DLD1 (cell line): ENCODE measurements around the gene VWA8.

Experiments
- in situ Hi-C: cut with HindIII; loops from 2 replicates; pipeline ENCODE4 v1.10.0; 2017; ENCODE audit warnings: low sequenced_read_pairs

The VWA8 gene

GRCh38 chr13:41568143-41568971, 392.6 kb downstream of the VWA8 start:
- in situ Hi-C loops: no loop called here

GRCh38 chr13:41567363-41567762, 393.5 kb downstream of the VWA8 start:
- in situ Hi-C loops: no loop called here

GRCh38 chr13:41565846-41566245, 395.1 kb downstream of the VWA8 start:
- in situ Hi-C loops: no loop called here

- in situ Hi-C loops: no loop called here
These were observed 395.7 kb downstream of the VWA8 start for GRCh38 chr13:41565216-41565615.

GRCh38 chr13:41563984-41564365, 396.9 kb downstream of the VWA8 start:
- in situ Hi-C loops: no loop called here

GRCh38 chr13:41563341-41563983, 397.4 kb downstream of the VWA8 start:
- in situ Hi-C loops: no loop called here

- in situ Hi-C loops: no loop called here
These were observed 398.2 kb downstream of the VWA8 start for GRCh38 chr13:41562541-41563178.

GRCh38 chr13:41562083-41562482, 398.8 kb downstream of the VWA8 start:
- in situ Hi-C loops: no loop called here

- in situ Hi-C loops: no loop called here
These were observed 399.7 kb downstream of the VWA8 start for GRCh38 chr13:41561170-41561569.

- in situ Hi-C loops: no loop called here
These were observed 401.9 kb downstream of the VWA8 start for GRCh38 chr13:41558781-41559560.

- in situ Hi-C loops: no loop called here
These were observed 403.2 kb downstream of the VWA8 start for GRCh38 chr13:41557719-41558118.

GRCh38 chr13:41554626-41555386, 406.1 kb downstream of the VWA8 start:
- in situ Hi-C loops: no loop called here

GRCh38 chr13:41554180-41554579, 406.7 kb downstream of the VWA8 start:
- in situ Hi-C loops: no loop called here

GRCh38 chr13:41552031-41552430, 408.9 kb downstream of the VWA8 start:
- in situ Hi-C loops: no loop called here

- in situ Hi-C loops: no loop called here
These were observed 410.6 kb downstream of the VWA8 start for GRCh38 chr13:41550276-41550675.

- in situ Hi-C loops: no loop called here
These were observed 411.4 kb downstream of the VWA8 start for GRCh38 chr13:41549491-41549890.

GRCh38 chr13:41548910-41549309, 412.0 kb downstream of the VWA8 start:
- in situ Hi-C loops: no loop called here

- in situ Hi-C loops: no loop called here
These were observed 412.9 kb downstream of the VWA8 start for GRCh38 chr13:41548031-41548430.

GRCh38 chr13:41547251-41548000, 413.5 kb downstream of the VWA8 start:
- in situ Hi-C loops: no loop called here
